Stimulated activated CD4-positive, alpha-beta T cell treated with anti-CD3 and anti-CD28 coated beads, Interleukin-1b, Interleukin-23, amount 100 ng/mL, for 48 hours (primary cell): ENCODE measurements around the gene PPP1R14B.
A peak's percentile ranks its signal among the peaks of the same experiment; 100 is the strongest.

ENCODE experiments used
- DNase-seq: peaks from one replicate; pipeline ENCODE4 v3.0.0-alpha.2; 2020

PPP1R14B gene

GRCh38 chr11:64281957-64282770 lies 35.4 kb upstream of the PPP1R14B start:
- no peak for DNase-seq

DNA sequence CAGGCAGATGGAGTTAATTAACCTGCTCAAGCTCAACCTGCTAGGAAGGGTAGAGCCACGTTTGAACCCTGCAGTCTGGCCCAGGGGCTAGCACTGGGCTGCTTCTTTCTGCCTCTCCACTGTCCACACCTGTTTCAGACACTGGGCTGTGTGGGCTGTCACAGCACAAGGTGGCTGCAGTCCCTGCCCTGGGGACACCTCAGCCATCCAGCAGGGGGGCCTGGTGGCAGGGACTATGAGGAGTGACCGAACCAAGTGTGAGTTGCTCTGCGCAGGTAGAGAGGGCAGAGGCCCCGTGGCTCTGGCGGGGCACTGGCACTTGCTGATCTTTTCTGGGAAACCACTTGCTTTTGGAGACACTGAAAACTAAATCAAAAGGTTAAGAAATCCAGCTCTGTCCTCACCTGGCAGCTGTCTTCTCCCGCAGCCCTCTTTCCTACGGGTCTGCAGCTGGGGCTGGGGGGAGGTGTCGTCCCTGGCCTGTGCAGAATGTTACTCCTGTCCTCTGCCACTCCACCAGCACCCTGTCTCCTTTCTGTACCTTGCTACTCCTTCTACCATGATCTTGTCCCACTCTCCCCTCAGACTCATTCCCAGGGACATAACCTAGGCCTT lies 31.9 kb upstream of the PPP1R14B start:
- no peak for DNase-seq

- no peak for DNase-seq
These were observed 30.1 kb upstream of the PPP1R14B start for GRCh38 chr11:64276653-64277431.

DNA sequence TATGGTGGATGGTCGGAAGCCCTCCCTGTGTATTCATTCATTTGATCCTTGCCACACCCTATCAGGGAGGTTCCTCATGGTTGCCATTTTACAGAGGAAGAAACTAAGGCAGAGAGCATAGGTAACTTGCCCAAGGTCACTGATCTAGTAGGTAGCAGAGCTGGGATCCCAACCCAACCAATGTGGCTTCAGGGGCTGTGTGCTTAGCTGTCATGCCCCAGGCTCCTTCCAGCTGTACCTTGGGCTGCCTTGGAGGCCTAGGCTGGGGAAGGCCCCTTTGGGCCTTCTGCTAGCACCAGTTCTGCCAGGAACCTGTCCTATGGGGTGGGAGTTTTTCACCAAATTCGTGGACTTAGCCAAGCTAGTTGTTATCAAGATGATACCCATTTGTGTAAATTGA lies 29.1 kb upstream of the PPP1R14B start:
- DNase-seq, result no peak

DNA sequence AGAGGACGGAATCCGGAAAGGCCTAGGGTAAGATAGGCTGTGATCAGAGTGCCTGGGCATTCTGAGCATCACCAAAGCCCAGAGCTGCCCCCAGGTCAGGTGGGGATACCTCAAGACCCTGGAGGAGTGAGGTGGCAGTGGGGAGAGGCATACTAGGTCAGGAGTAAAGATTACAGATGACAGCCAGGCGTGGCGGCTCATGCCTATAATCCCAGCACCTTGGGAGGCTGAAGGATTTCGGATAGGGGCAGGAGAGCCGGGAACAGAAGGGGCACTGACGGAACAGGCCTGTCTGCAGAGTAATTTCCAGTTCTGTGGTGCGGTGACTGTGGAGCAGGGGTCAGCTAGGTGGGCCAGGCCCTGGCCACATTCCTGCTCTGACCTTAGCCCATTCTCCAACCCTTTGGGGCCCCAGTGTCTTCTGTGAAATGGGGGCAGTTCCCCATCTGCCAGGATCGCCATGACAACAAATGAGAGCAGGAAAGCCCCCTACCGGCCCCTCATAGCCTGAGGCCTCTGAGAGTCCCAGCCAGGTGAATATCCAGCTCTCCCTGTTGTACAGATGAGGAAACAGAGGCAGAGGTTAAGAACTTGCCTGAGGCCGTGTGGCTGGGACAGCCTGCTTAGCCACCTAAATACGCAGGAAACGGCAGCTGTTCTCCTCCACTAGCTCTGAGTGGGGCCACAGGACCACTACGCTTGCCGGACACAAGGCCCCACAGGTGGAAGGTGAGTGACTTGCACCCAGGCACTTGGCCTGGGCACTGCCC lies 28.5 kb upstream of the PPP1R14B start:
- no peak for DNase-seq

DNA sequence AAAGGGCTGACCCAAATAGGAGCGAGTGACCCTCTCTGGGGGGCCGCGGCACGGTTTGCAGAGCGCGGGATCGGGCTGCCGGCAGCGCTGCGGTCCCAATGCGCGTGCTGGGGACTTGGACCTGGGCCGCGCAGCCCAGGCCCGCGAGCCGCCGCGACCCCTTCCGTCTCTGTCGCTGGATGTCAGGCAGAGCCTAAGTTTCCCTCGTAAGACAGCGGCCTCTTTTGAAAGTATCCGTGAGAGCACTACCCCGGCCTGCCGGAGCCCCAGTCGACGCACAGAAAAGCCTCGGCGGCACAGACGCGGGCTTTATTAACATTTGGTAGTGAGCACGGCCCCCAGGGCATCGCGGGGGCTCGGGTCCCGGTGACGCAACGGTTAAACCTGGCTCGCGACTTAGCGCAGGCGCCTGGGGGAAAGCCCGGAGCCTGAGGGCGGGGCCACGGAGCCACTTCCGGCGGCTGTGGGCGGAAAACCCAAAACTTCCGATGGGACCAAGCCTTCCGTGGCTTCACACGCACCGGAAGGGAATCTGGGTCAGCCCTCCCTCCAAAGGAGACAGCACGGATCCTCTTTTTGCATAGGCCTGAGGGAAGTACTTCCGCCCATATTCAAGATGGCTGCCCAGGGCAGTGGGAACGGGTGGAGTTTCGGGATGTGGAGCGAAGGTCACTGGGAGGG lies 22.9 kb upstream of the PPP1R14B start:
- DNase-seq, result peak; percentile 98

GRCh38 chr11:64268893-64269539 lies 22.3 kb upstream of the PPP1R14B start:
- DNase-seq, result peak; percentile 66

DNA sequence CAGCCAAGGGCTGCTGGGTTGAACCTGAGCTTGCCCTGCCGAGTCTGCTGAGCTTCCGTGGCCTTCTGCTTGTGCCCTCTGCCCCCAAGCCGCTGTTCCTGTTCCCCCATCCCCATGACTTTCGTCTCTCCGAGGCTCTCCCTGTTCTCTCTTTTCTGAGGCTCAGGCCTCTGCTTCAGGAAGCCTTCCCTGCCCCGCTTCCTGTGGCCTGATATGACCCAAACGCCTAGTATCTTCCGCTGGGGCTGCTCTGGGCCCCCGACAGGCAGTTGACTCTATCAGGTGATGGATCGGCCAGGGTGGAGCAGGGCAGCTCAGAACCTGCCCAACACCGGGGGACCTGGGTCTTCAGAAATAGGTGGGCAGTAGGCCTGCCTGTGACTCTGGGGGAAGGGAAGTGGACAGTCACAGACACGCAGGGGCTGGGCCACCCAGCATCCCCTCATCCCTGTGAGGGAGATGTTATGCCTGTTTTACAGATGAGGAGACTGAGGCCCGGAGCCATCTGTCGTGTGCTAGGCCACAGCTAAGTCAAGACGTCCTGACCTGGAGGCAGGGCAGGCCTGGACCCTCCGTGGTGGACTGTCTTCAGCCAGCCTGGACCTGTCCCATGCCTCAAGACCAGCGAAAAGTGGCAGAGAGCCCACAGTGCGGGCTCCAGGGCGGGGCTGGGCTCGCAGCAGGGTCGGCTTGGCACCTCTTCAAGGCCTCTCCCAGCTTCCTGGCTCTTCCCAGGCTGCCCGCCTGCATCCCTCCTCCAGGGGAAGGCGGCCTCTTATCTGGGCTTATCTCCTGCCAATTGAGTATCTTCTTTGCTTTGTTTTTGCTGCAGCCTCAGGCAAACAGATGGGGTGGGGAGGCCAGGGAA lies 21.5 kb upstream of the PPP1R14B start:
- DNase-seq, result no peak

DNA sequence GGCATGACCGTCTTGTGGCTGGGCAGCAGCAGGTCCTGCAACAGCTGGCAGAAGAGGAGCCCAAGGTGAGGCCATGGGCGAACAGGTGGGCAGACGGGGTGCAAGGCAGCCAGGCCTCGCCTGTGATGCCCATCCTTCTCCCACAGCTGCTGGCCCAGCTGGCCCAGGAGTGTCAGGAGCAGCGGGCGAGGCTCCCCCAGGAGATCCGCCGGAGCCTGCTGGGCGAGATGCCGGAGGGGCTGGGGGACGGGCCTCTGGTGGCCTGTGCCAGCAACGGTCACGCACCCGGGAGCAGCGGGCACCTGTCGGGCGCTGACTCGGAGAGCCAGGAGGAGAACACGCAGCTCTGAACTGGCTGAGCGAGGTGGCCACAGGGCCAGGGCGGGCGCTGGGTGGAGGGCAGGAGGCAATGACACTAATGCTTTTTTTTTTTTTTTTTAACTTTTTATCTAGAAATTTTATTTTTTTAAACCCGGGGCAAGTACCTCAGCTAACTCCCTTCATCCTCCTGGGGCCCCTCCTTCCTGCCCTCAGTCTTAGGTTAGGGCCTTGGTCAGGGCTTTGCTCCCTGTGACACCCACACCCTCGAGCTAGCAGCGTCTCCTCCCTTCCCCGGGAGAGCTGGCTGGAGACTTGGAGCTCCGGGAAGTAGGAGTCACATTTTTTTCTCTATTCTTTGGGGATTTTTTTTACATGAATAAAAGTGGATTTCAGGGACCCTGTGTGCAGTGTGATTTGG lies 20.6 kb upstream of the PPP1R14B start:
- DNase-seq, result no peak

DNA sequence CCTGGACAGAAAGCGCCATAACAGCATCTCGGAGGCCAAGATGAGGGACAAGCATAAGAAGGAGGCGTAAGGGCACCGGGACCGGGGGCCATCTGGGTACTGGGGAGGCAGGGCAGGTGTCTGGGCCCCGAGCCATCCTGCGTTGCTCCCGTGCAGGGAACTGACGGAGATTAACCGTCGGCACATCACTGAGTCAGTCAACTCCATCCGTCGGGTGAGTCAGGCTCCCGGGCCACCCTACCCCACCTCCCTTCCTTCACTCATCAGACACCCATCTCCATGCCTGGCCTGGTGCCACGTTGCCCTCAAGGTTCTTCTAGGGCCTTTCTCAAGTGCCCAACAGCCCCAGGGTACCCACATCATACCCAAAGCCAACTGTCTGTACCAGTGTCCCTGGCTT lies 19.6 kb upstream of the PPP1R14B start:
- no peak for DNase-seq

DNA sequence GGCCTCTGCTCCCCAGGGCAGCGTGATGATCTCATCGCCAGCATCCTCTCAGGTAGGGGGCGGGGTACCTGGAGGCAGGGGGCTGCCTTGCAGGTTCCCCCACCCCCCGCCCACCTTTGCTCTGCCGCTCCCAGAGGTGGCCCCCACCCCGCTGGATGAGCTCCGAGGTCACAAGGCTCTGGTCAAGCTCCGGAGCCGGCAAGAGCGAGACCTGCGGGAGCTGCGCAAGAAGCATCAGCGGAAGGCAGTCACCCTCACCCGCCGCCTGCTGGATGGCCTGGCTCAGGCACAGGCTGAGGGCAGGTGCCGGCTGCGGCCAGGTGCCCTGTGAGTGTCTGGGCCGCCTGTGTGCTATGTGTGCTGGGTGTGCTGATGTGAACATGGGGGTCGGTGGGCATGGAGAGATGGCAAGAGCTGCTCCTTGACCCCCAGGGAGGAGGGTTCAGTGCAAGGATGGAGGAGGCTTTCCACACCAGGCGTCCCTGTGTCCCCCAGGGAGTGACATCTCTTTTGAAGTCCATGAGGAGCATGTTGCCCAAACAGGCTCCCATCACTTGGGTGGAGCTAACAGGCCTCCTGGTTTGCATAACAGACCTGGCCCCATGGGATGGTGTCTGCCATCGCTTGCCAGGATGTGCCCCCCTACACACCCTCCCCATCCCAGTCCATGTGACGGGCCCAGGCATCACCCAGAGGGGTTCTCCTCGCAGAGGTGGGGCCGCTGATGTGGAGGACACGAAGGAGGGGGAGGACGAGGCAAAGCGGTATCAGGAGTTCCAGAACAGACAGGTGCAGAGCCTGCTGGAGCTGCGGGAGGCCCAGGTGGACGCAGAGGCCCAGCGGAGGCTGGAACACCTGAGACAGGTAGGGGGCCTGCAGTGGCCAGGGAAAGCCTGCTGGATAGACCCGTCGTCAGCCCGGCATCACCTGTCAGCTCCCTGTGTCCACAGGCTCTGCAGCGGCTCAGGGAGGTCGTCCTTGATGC lies 18.7 kb upstream of the PPP1R14B start:
- DNase-seq, result no peak

GRCh38 chr11:64264371-64264852 lies 17.7 kb upstream of the PPP1R14B start:
- DNase-seq, result no peak

DNA sequence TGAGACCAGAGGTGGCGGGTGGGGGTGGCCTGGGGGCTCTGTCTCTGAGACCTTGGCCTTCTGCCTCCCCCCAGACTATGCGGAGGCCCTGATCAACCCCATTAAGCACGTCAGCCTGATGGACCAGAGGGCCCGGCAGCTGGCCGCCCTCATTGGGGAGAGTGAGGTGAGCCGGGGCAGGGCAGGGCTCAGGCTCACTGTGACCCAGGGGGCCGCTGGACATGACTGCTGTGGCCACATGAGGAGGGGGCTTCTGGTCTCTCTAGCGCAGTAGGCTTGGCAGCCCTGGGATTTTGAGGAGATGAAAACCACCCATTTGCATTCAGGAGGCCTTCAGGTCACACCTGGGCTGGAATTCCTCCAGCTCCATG lies 17.2 kb upstream of the PPP1R14B start:
- DNase-seq, result no peak

GRCh38 chr11:64263021-64263946 lies 16.5 kb upstream of the PPP1R14B start:
- no peak for DNase-seq

DNA sequence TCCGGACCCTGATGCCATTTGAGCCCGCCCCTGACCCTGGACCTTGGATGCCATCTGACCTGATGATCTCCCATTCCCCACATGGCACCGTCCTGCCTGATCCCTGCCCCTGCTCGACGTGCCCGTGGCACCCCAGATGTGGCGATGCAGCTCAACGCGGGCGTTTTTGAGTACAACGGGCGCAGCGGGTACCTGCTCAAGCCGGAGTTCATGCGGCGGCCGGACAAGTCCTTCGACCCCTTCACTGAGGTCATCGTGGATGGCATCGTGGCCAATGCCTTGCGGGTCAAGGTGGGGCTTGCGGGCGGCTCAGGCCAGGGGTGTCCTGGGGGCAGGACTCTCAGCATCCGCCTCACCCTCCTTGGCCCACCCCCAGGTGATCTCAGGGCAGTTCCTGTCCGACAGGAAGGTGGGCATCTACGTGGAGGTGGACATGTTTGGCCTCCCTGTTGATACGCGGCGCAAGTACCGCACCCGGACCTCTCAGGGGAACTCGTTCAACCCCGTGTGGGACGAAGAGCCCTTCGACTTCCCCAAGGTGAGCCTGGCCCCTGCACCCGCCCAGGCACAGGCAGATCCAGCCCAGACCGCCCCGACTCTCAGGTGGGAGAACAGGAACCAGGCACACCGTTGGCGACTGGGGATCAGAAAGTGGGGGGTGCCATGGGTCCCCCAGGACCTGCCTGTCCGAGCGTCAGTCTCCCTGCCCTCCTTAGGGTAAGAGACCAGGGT lies 15.7 kb upstream of the PPP1R14B start:
- no peak for DNase-seq

DNA sequence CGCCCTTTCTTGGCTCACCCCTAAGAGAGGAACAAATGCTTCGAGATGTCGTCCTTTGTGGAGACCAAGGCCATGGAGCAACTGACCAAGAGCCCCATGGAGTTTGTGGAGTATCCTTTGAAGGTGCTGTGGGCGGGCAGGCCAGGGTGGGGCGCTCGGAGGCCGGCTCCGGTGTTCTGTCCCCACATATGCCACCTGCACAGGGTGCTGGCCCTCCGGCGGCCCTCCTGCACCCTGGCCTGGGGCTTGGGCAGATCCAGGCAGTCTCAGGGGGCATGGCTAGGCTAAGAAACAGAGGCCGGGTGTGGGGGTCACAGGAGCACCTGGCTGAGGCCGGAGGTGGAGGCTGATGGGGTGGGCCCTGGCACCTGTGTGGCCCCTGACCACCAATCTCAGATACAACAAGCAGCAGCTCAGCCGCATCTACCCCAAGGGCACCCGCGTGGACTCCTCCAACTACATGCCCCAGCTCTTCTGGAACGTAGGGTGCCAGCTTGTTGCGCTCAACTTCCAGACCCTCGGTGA lies 14.9 kb upstream of the PPP1R14B start:
- no peak for DNase-seq
